ENCODE measurements around the gene ANTXR2.

DNA sequence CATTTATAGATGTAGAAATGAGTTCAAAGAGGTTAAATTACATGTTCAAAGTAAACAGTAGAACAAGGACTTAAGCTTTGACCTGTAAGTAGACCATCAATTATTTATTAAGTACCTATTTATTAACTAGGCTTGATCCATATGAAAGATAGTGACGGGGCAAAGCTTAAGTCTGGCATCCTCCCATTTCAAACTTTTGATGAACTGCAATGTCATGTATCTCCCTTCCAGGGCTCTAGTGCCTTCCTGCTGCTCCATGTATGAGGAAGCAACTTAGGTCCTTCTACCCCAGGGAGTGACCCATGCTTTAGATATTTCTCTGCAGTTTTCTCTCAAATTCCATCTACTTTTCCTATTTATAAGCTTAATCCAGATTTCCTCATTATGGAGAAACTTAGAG is 31.9 kb upstream of the ANTXR2 start:
- TF ChIP-seq, protein P1, sequence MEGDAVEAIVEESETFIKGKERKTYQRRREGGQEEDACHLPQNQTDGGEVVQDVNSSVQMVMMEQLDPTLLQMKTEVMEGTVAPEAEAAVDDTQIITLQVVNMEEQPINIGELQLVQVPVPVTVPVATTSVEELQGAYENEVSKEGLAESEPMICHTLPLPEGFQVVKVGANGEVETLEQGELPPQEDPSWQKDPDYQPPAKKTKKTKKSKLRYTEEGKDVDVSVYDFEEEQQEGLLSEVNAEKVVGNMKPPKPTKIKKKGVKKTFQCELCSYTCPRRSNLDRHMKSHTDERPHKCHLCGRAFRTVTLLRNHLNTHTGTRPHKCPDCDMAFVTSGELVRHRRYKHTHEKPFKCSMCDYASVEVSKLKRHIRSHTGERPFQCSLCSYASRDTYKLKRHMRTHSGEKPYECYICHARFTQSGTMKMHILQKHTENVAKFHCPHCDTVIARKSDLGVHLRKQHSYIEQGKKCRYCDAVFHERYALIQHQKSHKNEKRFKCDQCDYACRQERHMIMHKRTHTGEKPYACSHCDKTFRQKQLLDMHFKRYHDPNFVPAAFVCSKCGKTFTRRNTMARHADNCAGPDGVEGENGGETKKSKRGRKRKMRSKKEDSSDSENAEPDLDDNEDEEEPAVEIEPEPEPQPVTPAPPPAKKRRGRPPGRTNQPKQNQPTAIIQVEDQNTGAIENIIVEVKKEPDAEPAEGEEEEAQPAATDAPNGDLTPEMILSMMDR (IDR thresholded peaks at IDR 0.05; ENCODE audit: insufficient read depth, low read length): no peak
- TF ChIP-seq POLR2AphosphoS5 (IDR thresholded peaks at IDR 0.05; ENCODE audit: low read depth): no peak
- TF ChIP-seq, protein P2, sequence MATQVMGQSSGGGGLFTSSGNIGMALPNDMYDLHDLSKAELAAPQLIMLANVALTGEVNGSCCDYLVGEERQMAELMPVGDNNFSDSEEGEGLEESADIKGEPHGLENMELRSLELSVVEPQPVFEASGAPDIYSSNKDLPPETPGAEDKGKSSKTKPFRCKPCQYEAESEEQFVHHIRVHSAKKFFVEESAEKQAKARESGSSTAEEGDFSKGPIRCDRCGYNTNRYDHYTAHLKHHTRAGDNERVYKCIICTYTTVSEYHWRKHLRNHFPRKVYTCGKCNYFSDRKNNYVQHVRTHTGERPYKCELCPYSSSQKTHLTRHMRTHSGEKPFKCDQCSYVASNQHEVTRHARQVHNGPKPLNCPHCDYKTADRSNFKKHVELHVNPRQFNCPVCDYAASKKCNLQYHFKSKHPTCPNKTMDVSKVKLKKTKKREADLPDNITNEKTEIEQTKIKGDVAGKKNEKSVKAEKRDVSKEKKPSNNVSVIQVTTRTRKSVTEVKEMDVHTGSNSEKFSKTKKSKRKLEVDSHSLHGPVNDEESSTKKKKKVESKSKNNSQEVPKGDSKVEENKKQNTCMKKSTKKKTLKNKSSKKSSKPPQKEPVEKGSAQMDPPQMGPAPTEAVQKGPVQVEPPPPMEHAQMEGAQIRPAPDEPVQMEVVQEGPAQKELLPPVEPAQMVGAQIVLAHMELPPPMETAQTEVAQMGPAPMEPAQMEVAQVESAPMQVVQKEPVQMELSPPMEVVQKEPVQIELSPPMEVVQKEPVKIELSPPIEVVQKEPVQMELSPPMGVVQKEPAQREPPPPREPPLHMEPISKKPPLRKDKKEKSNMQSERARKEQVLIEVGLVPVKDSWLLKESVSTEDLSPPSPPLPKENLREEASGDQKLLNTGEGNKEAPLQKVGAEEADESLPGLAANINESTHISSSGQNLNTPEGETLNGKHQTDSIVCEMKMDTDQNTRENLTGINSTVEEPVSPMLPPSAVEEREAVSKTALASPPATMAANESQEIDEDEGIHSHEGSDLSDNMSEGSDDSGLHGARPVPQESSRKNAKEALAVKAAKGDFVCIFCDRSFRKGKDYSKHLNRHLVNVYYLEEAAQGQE (IDR thresholded peaks at IDR 0.05; ENCODE audit: insufficient replicate concordance, low read depth): no peak
